ENCODE measurements around the gene PARD3B. TPM values are rescaled to one million over a fixed set of nuclear protein-coding genes. Genes with fewer than 3 reads are reported as not detected.

Gene PARD3B
- total RNA-seq, 6 experiments from 2014 or later, result 5.3 to 11.2 (median 8.3) TPM

- no peaks in the 10 kb centered on the region for H3K4me1 ChIP-seq
- no peak for TF ChIP-seq POLR2A (IDR thresholded peaks at IDR 0.05)
- no peak for TF ChIP-seq CTCF (IDR thresholded peaks at IDR 0.05)
- no peaks in the 10 kb centered on the region for H3K36me3 ChIP-seq
- H3K4me3 ChIP-seq, result no peak overlapping the region
- no peaks in the 10 kb centered on the region for H3K27me3 ChIP-seq
- intact Hi-C loops (cut with DNase I), result no loop called here
- no peaks in the 10 kb centered on the region for H3K9me3 ChIP-seq
- H3K27ac ChIP-seq, result no peak overlapping the region
- ATAC-seq (no peak), DNase-seq (no peak)
- WGBS (ENCODE audit: insufficient coverage, low coverage, low lambda C conversion rate, missing lambda C conversion rate), result 94% methylated on average over 9 of the region's 9 CpGs
These were observed 282.7 kb downstream of the PARD3B start for GRCh38 chr2:204827701-204828590.

- Histone ChIP-seq H3K27me3 (no peaks in the 10 kb centered on the region), H3K4me3 (no peak overlapping the region), H3K27ac (no peak overlapping the region), H3K36me3 (no peaks in the 10 kb centered on the region), H3K4me1 (no peaks in the 10 kb centered on the region), H3K9me3 (no peaks in the 10 kb centered on the region)
- intact Hi-C loops (cut with DNase I), result no loop called here
- ATAC-seq (no peak), DNase-seq (no peak)
- WGBS (ENCODE audit: insufficient coverage, low coverage, low lambda C conversion rate, missing lambda C conversion rate), result 100% methylated on average over 3 of the region's 3 CpGs
- TF ChIP-seq CTCF (IDR thresholded peaks at IDR 0.05) (no peak), POLR2A (IDR thresholded peaks at IDR 0.05) (no peak)
These were observed 289.6 kb downstream of the PARD3B start for GRCh38 chr2:204834716-204835384.

- DNase-seq, result no peak
- intact Hi-C loops (cut with DNase I), result no loop called here
- Histone ChIP-seq H3K4me1 (no peaks in the 10 kb centered on the region), H3K27ac (no peak overlapping the region), H3K36me3 (no peaks in the 10 kb centered on the region), H3K9me3 (no peaks in the 10 kb centered on the region), H3K27me3 (no peaks in the 10 kb centered on the region), H3K4me3 (no peak overlapping the region)
- no peak for ATAC-seq
- WGBS (ENCODE audit: insufficient coverage, low coverage, low lambda C conversion rate, missing lambda C conversion rate), result 79% methylated on average over 3 of the region's 3 CpGs
- no peak for TF ChIP-seq CTCF (IDR thresholded peaks at IDR 0.05)
- TF ChIP-seq POLR2A (IDR thresholded peaks at IDR 0.05), result no peak
These were observed 290.5 kb downstream of the PARD3B start for GRCh38 chr2:204835786-204836185.

GRCh38 chr2:204840504-204840903 is 295.2 kb downstream of the PARD3B start:
- no peaks in the 10 kb centered on the region for H3K9me3 ChIP-seq
- H3K27ac ChIP-seq, result no peak overlapping the region
- H3K36me3 ChIP-seq, result no peaks in the 10 kb centered on the region
- peaks cover 0 to 6% (median 0%) of the 10 kb centered on the region in 4 donors for H3K4me1 ChIP-seq
- intact Hi-C loops (cut with DNase I), result no loop called here
- 89% methylated on average over 5 of the region's 5 CpGs for WGBS (ENCODE audit: insufficient coverage, low coverage, low lambda C conversion rate, missing lambda C conversion rate)
- no peak overlapping the region for H3K4me3 ChIP-seq
- TF ChIP-seq CTCF (IDR thresholded peaks at IDR 0.05) (no peak), POLR2A (IDR thresholded peaks at IDR 0.05) (no peak)
- DNase-seq (no peak), ATAC-seq (no peak)
- no peaks in the 10 kb centered on the region for H3K27me3 ChIP-seq
